AG10803 (cell line): ENCODE data around the gene TRIM10.
"Not testable (repeated sequence)": the region's sequence is repeated elsewhere in the genome, so short reads cannot be mapped to it uniquely, and the experiment has no call there.

Source experiments
- DNase-seq: peaks from one replicate; pipeline ENCODE4 v3.0.0; 2010; ENCODE audit warnings: low read depth
- H3K4me3 ChIP-seq: 2 replicates; pipeline ENCODE4 v1.5.1; 2011; ENCODE audit warnings: mild to moderate bottlenecking, low read length, control low read depth
- TF ChIP-seq, protein P1 (sequence below): conservative IDR thresholded peaks from 2 replicates; pipeline ENCODE4 v1.5.1; 2011; ENCODE audit warnings: mild to moderate bottlenecking, low read length, control low read depth, inconsistent platforms

TRIM10 gene

DNA sequence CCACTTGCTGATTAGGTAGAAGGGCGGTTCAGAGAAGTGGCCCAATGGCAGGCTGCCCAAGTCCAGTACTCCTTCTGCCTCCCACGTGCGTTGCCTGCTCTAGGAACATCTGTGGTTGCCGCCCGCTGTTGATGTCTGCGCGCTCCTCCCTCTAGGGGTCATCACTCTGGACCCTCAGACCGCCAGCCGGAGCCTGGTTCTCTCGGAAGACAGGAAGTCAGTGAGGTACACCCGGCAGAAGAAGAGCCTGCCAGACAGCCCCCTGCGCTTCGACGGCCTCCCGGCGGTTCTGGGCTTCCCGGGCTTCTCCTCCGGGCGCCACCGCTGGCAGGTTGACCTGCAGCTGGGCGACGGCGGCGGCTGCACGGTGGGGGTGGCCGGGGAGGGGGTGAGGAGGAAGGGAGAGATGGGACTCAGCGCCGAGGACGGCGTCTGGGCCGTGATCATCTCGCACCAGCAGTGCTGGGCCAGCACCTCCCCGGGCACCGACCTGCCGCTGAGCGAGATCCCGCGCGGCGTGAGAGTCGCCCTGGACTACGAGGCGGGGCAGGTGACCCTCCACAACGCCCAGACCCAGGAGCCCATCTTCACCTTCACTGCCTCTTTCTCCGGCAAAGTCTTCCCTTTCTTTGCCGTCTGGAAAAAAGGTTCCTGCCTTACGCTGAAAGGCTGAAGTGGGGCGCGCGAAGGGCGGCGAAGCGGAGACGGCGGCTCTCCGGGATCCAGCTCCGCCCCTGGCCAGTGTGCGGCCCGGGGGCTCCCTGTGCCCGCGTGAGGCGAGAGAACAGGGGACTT is 10.9 kb upstream of the TRIM10 start:
- TF ChIP-seq, protein P1, sequence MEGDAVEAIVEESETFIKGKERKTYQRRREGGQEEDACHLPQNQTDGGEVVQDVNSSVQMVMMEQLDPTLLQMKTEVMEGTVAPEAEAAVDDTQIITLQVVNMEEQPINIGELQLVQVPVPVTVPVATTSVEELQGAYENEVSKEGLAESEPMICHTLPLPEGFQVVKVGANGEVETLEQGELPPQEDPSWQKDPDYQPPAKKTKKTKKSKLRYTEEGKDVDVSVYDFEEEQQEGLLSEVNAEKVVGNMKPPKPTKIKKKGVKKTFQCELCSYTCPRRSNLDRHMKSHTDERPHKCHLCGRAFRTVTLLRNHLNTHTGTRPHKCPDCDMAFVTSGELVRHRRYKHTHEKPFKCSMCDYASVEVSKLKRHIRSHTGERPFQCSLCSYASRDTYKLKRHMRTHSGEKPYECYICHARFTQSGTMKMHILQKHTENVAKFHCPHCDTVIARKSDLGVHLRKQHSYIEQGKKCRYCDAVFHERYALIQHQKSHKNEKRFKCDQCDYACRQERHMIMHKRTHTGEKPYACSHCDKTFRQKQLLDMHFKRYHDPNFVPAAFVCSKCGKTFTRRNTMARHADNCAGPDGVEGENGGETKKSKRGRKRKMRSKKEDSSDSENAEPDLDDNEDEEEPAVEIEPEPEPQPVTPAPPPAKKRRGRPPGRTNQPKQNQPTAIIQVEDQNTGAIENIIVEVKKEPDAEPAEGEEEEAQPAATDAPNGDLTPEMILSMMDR, result peak; percentile 14
- H3K4me3 ChIP-seq, result no peak overlapping the region
- no peak for DNase-seq

DNA sequence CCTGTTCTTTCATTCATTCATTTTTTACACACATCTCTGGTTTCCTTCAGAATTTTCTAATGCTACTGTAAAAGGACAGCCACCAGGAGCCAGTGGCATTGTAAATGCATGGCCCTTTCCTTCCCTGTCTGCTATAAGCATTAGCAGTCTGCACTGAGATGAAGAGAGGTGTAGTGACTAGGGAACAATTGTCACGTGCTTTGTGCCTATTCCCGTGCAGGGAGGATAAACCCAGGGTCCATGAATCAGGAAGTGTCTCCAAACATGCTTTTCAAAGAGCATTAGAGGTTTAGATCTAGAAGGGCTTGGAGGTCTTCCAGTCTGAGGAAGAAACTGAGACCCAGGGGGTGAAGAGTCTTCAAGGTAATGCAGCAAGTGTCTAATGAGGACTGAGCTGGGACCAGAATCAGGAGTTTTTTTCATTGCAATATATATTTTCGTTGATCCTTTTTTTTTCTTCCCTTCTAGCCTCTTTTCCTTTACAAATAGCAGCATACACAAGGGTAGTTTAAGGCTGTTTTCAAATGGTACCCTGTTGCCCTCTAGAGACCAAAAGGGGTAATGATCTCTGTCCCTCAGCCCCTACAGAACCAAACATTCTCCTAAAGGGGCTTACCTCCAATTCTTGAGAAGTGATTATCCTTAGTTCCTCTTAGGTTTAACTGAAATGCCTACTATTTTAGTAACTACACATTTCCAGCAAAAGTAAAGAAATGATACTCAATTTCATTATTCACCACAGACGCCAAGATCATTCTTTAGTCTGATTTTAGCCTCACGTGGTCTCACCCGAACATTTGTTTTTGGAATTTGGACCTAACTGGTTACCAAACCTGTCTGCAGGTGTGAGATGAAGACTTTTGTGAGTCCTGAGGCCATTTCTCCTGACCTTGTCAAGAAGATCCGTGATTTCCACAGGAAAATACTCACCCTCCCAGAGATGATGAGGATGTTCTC is 8.9 kb upstream of the TRIM10 start:
- no peak overlapping the region for H3K4me3 ChIP-seq
- TF ChIP-seq, protein P1, result peak; percentile 95
- DNase-seq, result peak; percentile 51

DNA sequence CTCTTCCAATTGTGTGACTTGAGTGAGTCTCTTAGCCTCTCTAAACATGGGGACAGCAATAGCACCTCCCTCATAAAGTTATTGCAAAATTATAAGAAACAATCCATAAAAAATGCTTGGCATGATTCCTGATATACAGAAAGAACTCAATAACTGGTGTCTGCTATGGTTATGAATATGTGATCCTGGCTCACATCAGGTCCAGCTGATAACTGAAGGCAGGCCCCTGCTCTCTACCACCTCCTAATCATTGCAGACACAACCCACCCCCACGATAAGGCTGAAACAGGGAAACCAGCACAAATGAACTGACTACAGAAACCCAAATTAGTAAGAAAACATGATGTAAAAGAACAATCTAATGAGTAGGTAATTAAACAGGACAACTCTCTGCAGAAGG is 7.7 kb upstream of the TRIM10 start:
- H3K4me3 ChIP-seq, result no peak overlapping the region
- TF ChIP-seq, protein P1, result no peak
- DNase-seq, result no peak

DNA sequence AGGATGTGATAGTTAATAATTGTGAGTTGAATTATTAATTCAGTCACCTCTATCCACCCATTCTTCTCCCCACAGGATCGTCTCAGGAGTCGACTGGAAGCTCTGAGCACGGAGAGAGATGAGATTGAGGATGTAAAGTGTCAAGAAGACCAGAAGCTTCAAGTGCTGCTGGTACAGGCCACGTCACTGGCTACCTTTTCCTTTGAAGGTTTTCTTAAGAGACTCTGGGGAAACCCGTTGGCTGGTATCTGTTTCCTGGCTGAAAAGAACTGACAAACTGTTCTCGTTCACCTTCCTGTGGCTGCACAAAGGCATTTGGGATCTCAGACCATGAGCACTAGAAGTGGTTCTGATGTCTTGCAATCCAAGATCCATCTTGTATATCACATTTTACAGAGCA is 6.1 kb upstream of the TRIM10 start:
- TF ChIP-seq, protein P1, result no peak
- no peak for DNase-seq
- no peak overlapping the region for H3K4me3 ChIP-seq

DNA sequence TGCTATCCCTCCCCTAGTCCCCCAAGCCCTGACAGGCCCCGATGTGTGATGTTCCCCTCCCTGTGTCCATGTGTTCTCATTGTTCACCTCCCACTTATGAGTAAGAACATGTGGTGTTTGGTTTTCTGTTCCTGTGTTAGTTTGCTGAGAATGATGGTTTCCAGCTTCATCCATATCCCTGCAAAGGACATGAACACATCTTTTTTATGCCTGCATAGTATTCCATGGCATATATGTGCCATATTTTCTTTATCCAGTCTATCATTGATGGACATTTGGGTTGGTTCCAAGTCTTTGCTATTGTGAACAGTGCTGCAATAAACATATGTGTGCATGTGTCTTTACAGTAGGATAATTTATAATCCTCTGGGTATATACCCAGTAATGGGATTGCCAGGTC is 4.2 kb upstream of the TRIM10 start:
- not testable (repeated sequence) for H3K4me3 ChIP-seq, DNase-seq

DNA sequence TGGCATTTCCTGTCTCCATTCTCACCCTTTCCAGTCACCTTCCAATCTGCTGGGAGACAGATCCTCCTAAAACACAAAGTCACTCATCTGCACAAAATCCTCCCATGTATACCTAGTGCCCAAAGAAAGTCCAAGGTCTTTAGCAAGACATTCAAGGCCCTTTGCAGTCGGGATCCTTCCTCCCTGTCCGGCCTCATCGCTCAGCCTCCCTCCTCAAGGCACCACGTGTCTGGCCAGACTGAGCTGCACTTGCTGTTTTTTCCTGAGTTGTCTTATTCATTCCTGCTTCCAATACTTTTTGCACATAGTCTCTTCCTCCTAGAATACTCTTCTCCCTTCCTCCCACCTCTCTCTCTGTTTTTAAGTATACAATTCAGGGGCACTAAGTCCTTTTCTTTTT is 3.7 kb upstream of the TRIM10 start:
- H3K4me3 ChIP-seq, result no peak overlapping the region
- DNase-seq, result no peak
- TF ChIP-seq, protein P1, result no peak

DNA sequence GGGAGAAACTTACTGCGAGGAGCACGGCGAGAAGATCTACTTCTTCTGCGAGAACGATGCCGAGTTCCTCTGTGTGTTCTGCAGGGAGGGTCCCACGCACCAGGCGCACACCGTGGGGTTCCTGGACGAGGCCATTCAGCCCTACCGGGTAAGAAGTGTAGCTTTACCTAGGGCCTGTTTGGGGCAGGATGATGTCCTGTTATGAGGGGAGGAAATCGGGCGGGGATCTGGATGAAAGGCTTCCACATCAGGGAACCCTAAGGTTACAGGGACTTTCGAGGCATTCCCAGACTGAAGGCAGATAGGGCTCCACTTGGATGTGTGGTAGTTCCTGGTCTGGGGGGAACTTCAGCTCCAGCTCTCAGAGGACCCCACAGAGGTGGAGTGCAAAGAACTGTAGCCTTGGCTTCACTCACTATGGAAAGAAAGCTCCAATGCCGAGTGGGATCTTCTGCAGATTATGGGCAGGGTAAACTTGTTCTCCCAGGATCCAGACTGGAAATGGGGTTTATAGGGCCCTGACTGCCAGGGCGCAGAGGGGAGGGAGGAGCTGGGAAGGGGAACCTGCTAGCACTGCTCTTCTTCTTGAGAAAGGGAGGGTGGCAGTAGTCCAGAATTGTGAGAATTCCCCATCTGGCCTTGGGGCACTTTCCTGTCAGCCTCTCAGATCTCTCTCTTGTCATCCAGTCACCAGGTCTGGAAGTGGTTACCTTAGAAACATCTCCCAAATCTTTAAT is 3.1 kb upstream of the TRIM10 start:
- DNase-seq, result no peak
- TF ChIP-seq, protein P1, result no peak
- no peak overlapping the region for H3K4me3 ChIP-seq
